A673 (cell line): ENCODE measurements around the gene ABHD11. TPM values are rescaled to one million over a fixed set of nuclear protein-coding genes. Genes with fewer than 3 reads are reported as not detected.
A peak's percentile ranks its signal among the peaks of the same experiment; 100 is the strongest.

Source experiments
- BruUV-seq: library from RNA; stranded (reverse); fragments of 400-500 nt; replicated peaks from 2 replicates; lab custom pipeline; 2021; lab: Mats Ljungman, UMichigan
- CTCF ChIA-PET: fragments of 300-600 bp; sonication (Branson Sonifier 250); formaldehyde crosslinking; loops from one replicate; lab custom pipeline; 2022; ENCODE audit warnings: antibody characterized with exemption; lab: Charles Lee
- POLR2A ChIA-PET: fragments of 300-600 bp; sonication (Branson Sonifier 250); formaldehyde crosslinking; loops from one replicate; lab custom pipeline; 2022; ENCODE audit warnings: antibody characterized with exemption; ENCODE audit not compliant: low non-redundant PET; lab: Charles Lee
- DNase-seq: peaks from one replicate; pipeline ENCODE4 v3.0.0-alpha.2; 2015; ENCODE audit warnings: low spot score
- H3K27ac ChIP-seq: fragments of 200-600 bp; sonication (generic); 2 replicates; pipeline ENCODE4 v1.5.1; 2016; ENCODE audit warnings: mixed run types, low read depth, mild to moderate bottlenecking, mixed read lengths, antibody characterized with exemption, low read length; ENCODE audit not compliant: poor library complexity, severe bottlenecking
- H3K27me3 ChIP-seq: fragments of 200-600 bp; sonication (generic); replicated peaks from 2 replicates; pipeline ENCODE4 v1.6.1; 2017; ENCODE audit warnings: mixed run types, low read depth, mild to moderate bottlenecking, mixed read lengths, antibody characterized with exemption, low read length; ENCODE audit not compliant: insufficient read depth, poor library complexity
- H3K36me3 ChIP-seq: fragments of 200-600 bp; sonication (generic); 2 replicates; pipeline ENCODE4 v1.6.1; 2016; ENCODE audit warnings: mixed run types, mild to moderate bottlenecking, mixed read lengths, antibody characterized with exemption, low read length; ENCODE audit not compliant: insufficient read depth, poor library complexity, severe bottlenecking
- H3K4me1 ChIP-seq: fragments of 200-600 bp; sonication (generic); 2 replicates; pipeline ENCODE4 v1.6.1; 2017; ENCODE audit warnings: mixed run types, mild to moderate bottlenecking, mixed read lengths, antibody characterized with exemption, low read length; ENCODE audit not compliant: insufficient read depth, poor library complexity, severe bottlenecking
- H3K4me3 ChIP-seq: fragments of 200-600 bp; sonication (generic); 2 replicates; pipeline ENCODE4 v1.5.1; 2016; ENCODE audit warnings: low read depth, mixed run types, mild to moderate bottlenecking, mixed read lengths, low read length; ENCODE audit not compliant: poor library complexity, severe bottlenecking
- H3K9me3 ChIP-seq: fragments of 200-600 bp; sonication (generic); 2 replicates; pipeline ENCODE4 v1.6.1; 2016; ENCODE audit warnings: mixed run types, low read depth, mild to moderate bottlenecking, mixed read lengths, antibody characterized with exemption, low read length; ENCODE audit not compliant: poor library complexity, severe bottlenecking
- CTCF ChIP-seq: fragments of 300-800, 200-600 bp; sonication (generic); conservative IDR thresholded peaks from 2 replicates; pipeline ENCODE4 v1.5.1; 2017; ENCODE audit warnings: low read depth, mild to moderate bottlenecking, antibody characterized with exemption, low read length, moderate library complexity, mixed read lengths
- EZH2 ChIP-seq: fragments of 200-600 bp; sonication (generic); IDR thresholded peaks from 2 replicates; pipeline ENCODE4 v1.6.1; 2017; ENCODE audit warnings: borderline replicate concordance, low read depth, mild to moderate bottlenecking, mixed read lengths, antibody characterized with exemption, low read length; ENCODE audit not compliant: poor library complexity, severe bottlenecking
- intact Hi-C: fragments of 100-400 bp; cut with micrococcal nuclease; formaldehyde crosslinking; loops from one replicate; pipeline ENCODE4 v1.10.0; 2022; ENCODE audit not compliant: unreplicated experiment
- total RNA-seq: library from RNA; stranded (reverse); gene quantifications from 2 replicates; pipeline ENCODE4 v1.2.3, GENCODE V29; 2021

ABHD11 gene
- total RNA-seq, 1 experiment from 2014 or later: 22.9 TPM

- H3K4me1 ChIP-seq: peaks cover 7% of the 10 kb centered on the region
- no TSS peak for BruUV-seq
- no peak for DNase-seq
- CTCF ChIA-PET: interaction anchor here (0.6 to 1.7 kb wide), 4 partner anchors 12 to 664 kb away, joined by 4 to 14 read pairs (median 4); no protein-coding TSS in a partner anchor
- intact Hi-C loops: loop anchor here (2.0 to 10.0 kb wide), 2 partner anchors 19 to 283 kb away; partner anchors contain the start of gene STX1A
- peak overlapping the region; percentile 72 for H3K27ac ChIP-seq
- TF ChIP-seq CTCF: no peak
- TF ChIP-seq EZH2: no peak
- H3K9me3 ChIP-seq: no peaks in the 10 kb centered on the region
- no peaks in the 10 kb centered on the region for H3K27me3 ChIP-seq
- POLR2A ChIA-PET: interaction anchor here (0.6 kb wide), 2 partner anchors 120 to 567 kb away, joined by 5 to 7 read pairs; no protein-coding TSS in a partner anchor
- H3K4me3 ChIP-seq: peak overlapping the region; percentile 72
- H3K36me3 ChIP-seq: peaks cover 13% of the 10 kb centered on the region
These were observed 947 bp downstream of the ABHD11 start for GRCh38 chr7:73737491-73738219.

- no peaks in the 10 kb centered on the region for H3K9me3 ChIP-seq
- ChIA-PET CTCF (interaction anchor here (1.1 kb wide), 1 partner anchor 11 kb away, joined by 3 read pairs; no protein-coding TSS in a partner anchor), POLR2A (no interaction called here)
- H3K27me3 ChIP-seq: no peaks in the 10 kb centered on the region
- H3K36me3 ChIP-seq: peaks cover 13% of the 10 kb centered on the region
- H3K4me3 ChIP-seq: no peak overlapping the region
- H3K27ac ChIP-seq: no peak overlapping the region
- intact Hi-C loops: loop anchor here (10.0 kb wide), 1 partner anchor 282 kb away; no protein-coding TSS in a partner anchor
- no peak for DNase-seq
- BruUV-seq: no TSS peak
- peaks cover 7% of the 10 kb centered on the region for H3K4me1 ChIP-seq
- TF ChIP-seq CTCF: no peak
- TF ChIP-seq EZH2: no peak
These were observed 1.7 kb downstream of the ABHD11 start for GRCh38 chr7:73736885-73737284.

GRCh38 chr7:73735528-73735905, 3.1 kb downstream of the ABHD11 start:
- intact Hi-C loops: loop anchor here (10.0 kb wide), 1 partner anchor 281 kb away; no protein-coding TSS in a partner anchor
- POLR2A ChIA-PET: no interaction called here
- TF ChIP-seq EZH2 (no peak), CTCF (no peak)
- Histone ChIP-seq H3K9me3 (no peaks in the 10 kb centered on the region), H3K27ac (no peak overlapping the region), H3K36me3 (peaks cover 13% of the 10 kb centered on the region), H3K4me3 (no peak overlapping the region), H3K27me3 (no peaks in the 10 kb centered on the region), H3K4me1 (peaks cover 7% of the 10 kb centered on the region)
- no TSS peak for BruUV-seq
- DNase-seq: no peak
- CTCF ChIA-PET: interaction anchor here (1.4 to 2.8 kb wide), 2 partner anchors 10 to 129 kb away, joined by 4 to 41 read pairs; no protein-coding TSS in a partner anchor
